Measurements from ENCODE around the gene NDC1.
"Not testable (repeated sequence)": the region's sequence is repeated elsewhere in the genome, so short reads cannot be mapped to it uniquely, and the experiment has no call there.

Gene NDC1

GRCh38 chr1:53766194-53766742 lies 71.8 kb downstream of the NDC1 start:
- H3K4me3 ChIP-seq (ENCODE audit: low read depth, low read length) = no peak overlapping the region

GRCh38 chr1:53765657-53766056 lies 72.4 kb downstream of the NDC1 start:
- H3K4me3 ChIP-seq (ENCODE audit: low read depth, low read length) = no peak overlapping the region
- no peak for TF ChIP-seq CTCF (IDR thresholded peaks at IDR 0.05; ENCODE audit: low read depth, low read length)

More at GRCh38 chr1:53766194-53766742, 71.8 kb downstream of the NDC1 start:
- no peak for TF ChIP-seq CTCF (IDR thresholded peaks at IDR 0.05; ENCODE audit: low read depth, low read length)

GRCh38 chr1:53763911-53764310 lies 74.2 kb downstream of the NDC1 start:
- no peak overlapping the region for H3K4me3 ChIP-seq (ENCODE audit: low read depth, low read length)
- no peak for TF ChIP-seq CTCF (IDR thresholded peaks at IDR 0.05; ENCODE audit: low read depth, low read length)

- H3K4me3 ChIP-seq (ENCODE audit: low read depth, low read length) = no peak overlapping the region
- no peak for TF ChIP-seq CTCF (IDR thresholded peaks at IDR 0.05; ENCODE audit: low read depth, low read length)
Measured at GRCh38 chr1:53763461-53763860, 74.6 kb downstream of the NDC1 start.

GRCh38 chr1:53760497-53760896 lies 77.6 kb downstream of the NDC1 start:
- not testable (repeated sequence) for H3K4me3 ChIP-seq (ENCODE audit: low read depth, low read length)

- no peak overlapping the region for H3K4me3 ChIP-seq (ENCODE audit: low read depth, low read length)
- no peak for TF ChIP-seq CTCF (IDR thresholded peaks at IDR 0.05; ENCODE audit: low read depth, low read length)
Measured at GRCh38 chr1:53755874-53756273, 82.2 kb downstream of the NDC1 start.

GRCh38 chr1:53754484-53755312 lies 83.4 kb downstream of the NDC1 start:
- H3K4me3 ChIP-seq (ENCODE audit: low read depth, low read length) = no peak overlapping the region
- TF ChIP-seq CTCF (IDR thresholded peaks at IDR 0.05; ENCODE audit: low read depth, low read length) = peak; percentile 59
